HepG2 (cell line): ENCODE data around the gene QRSL1.

Experiments used
- ZFAT ChIP-seq: sonication (generic); formaldehyde crosslinking; conservative IDR thresholded peaks from 2 replicates; pipeline ENCODE4 v1.8.1; 2023; ENCODE audit warnings: missing genetic modification reagents, inconsistent platforms
- ZKSCAN8 ChIP-seq: IDR thresholded peaks from 2 replicates; pipeline ENCODE4 v1.6.1; 2016; ENCODE audit warnings: borderline replicate concordance, missing genetic modification reagents, missing compliant biosample characterization

DNA sequence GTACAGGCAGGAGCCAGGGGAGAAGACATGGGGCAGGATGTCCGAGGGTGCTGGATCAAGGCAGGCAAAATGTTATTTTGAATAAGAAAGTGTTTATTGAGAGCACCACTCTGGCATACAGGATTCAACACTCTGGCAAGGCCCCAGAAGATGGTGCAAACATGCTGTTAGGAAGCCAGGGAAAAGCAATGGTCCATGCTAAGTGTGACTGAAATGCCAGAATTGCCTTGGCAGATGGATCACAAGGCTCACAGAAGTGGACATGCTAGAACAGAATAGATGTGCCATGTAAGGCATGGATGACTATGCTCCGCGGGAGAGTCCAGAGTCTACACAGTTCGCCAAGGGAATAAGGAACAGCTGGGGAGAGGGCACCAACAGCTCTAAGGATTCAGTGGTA, 54.6 kb downstream of the QRSL1 start:
- no peak for TF ChIP-seq ZFAT (CRISPR knock-in tag)
- TF ChIP-seq ZKSCAN8 (CRISPR knock-in tag), result no peak
